ENCODE measurements around the gene AKR1B1. TPM values are rescaled to one million over a fixed set of nuclear protein-coding genes. Genes with fewer than 3 reads are reported as not detected.

Gene AKR1B1
- total and polyA plus RNA-seq, 4 donors = 27.0 to 76.0 (median 46.4) TPM

DNA sequence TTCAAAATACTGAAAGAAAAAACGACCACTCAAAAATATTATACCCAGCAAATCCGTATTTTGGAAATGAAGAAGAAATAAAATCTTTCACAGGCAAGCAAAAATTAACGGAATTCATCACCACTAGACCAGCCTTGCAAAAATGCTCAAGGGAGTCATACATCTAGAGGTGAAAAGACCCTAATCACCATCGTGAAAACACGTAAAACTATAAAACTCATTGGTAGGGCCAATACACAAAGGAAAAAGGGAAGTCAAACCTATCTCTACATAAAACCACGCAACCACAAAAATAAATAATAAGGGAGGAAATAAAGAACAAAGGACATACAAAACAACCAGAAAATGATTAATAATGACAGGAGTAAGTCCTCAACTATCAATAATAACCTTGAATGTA lies 6.6 kb upstream of the AKR1B1 start:
- WGBS, 2 donors = 73 to 75% methylated on average over 6 of the region's 6 CpGs
- TF ChIP-seq CTCF (IDR thresholded peaks at IDR 0.05; ENCODE audit: control extremely low read depth, extremely low read depth) = no peak
- no peak for ATAC-seq (ENCODE audit: insufficient read depth, low FRiP score)

GRCh38 chr7:134464496-134464895 lies 5.6 kb upstream of the AKR1B1 start:
- ATAC-seq (ENCODE audit: insufficient read depth, low FRiP score) (no peak), DNase-seq (no peak)
- no peak overlapping the region for H3K4me3 ChIP-seq
- TF ChIP-seq CTCF (IDR thresholded peaks at IDR 0.05; ENCODE audit: control extremely low read depth, extremely low read depth) = no peak
- peaks cover 0 to 4% (median 3%) of the 10 kb centered on the region in 4 donors for H3K9me3 ChIP-seq (ENCODE audit: control insufficient read depth in 4 of 4, insufficient read depth in 3 of 4, low read length in 3 of 4)
- no peak overlapping the region for H3K27ac ChIP-seq (ENCODE audit: low read depth in 1 of 2, low read length in 1 of 2)
- no peak overlapping the region for H3K9ac ChIP-seq (ENCODE audit: insufficient read depth in 1 of 2, low read length in 2 of 2)
- H3K36me3 ChIP-seq (ENCODE audit: control insufficient read depth in 4 of 4, insufficient read depth in 4 of 4, low read length in 4 of 4) = no peaks in the 10 kb centered on the region
- H3K27me3 ChIP-seq (ENCODE audit: control insufficient read depth in 3 of 3, insufficient read depth in 3 of 3, low read length in 2 of 3) = no peaks in the 10 kb centered on the region
- peaks cover 0 to 2% (median 0%) of the 10 kb centered on the region in 5 donors for H3K4me1 ChIP-seq (ENCODE audit: control insufficient read depth in 5 of 5, insufficient read depth in 5 of 5, low read length in 5 of 5)

More for the DNA sequence above, 6.6 kb upstream of the AKR1B1 start:
- H3K27me3 ChIP-seq (ENCODE audit: control insufficient read depth in 3 of 3, insufficient read depth in 3 of 3, low read length in 2 of 3) = no peaks in the 10 kb centered on the region
- no peak overlapping the region for H3K4me3 ChIP-seq
- no peak for DNase-seq
- H3K36me3 ChIP-seq (ENCODE audit: control insufficient read depth in 4 of 4, insufficient read depth in 4 of 4, low read length in 4 of 4) = no peaks in the 10 kb centered on the region
- no peak overlapping the region for H3K9ac ChIP-seq (ENCODE audit: insufficient read depth in 1 of 2, low read length in 2 of 2)
- no peaks in the 10 kb centered on the region for H3K4me1 ChIP-seq (ENCODE audit: control insufficient read depth in 5 of 5, insufficient read depth in 5 of 5, low read length in 5 of 5)
- no peak overlapping the region for H3K27ac ChIP-seq (ENCODE audit: low read depth in 1 of 2, low read length in 1 of 2)
- peaks cover 0 to 4% (median 3%) of the 10 kb centered on the region in 4 donors for H3K9me3 ChIP-seq (ENCODE audit: control insufficient read depth in 4 of 4, insufficient read depth in 3 of 4, low read length in 3 of 4)

DNA sequence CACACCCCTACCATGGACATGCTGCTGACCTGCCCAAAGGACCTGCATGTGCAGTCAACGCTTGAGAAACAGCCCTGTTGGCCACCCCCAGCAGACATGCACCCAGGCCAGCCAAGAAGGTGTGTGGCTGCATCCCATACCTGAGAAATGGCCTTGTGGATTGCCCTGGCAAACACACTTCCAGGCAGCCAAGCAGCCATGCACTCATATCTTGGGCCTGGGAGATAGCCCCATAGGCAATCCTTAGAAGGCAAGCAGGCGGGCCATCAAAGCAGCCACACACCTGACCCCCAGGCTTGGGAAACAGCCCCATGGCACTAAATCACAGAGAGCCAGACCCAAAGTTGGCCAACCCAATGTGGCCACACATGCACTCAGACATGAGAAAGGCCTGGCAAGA lies 4.9 kb upstream of the AKR1B1 start:
- Histone ChIP-seq H3K9ac (ENCODE audit: insufficient read depth in 1 of 2, low read length in 2 of 2) (no peak overlapping the region), H3K4me1 (ENCODE audit: control insufficient read depth in 5 of 5, insufficient read depth in 5 of 5, low read length in 5 of 5) (peaks cover 0 to 3% (median 0%) of the 10 kb centered on the region in 5 donors), H3K4me3 (no peak overlapping the region), H3K36me3 (ENCODE audit: control insufficient read depth in 4 of 4, insufficient read depth in 4 of 4, low read length in 4 of 4) (no peaks in the 10 kb centered on the region), H3K27me3 (ENCODE audit: control insufficient read depth in 3 of 3, insufficient read depth in 3 of 3, low read length in 2 of 3) (no peaks in the 10 kb centered on the region), H3K9me3 (ENCODE audit: control insufficient read depth in 4 of 4, insufficient read depth in 3 of 4, low read length in 3 of 4) (peaks cover 0 to 4% (median 3%) of the 10 kb centered on the region in 4 donors), H3K27ac (ENCODE audit: low read depth in 1 of 2, low read length in 1 of 2) (no peak overlapping the region)
- 92 to 97% methylated on average over 2 of the region's 2 CpGs for whole genome bisulfite sequencing, 2 donors
- no peak for TF ChIP-seq CTCF (IDR thresholded peaks at IDR 0.05; ENCODE audit: control extremely low read depth, extremely low read depth)
- ATAC-seq (ENCODE audit: insufficient read depth, low FRiP score) (no peak), DNase-seq (no peak)

DNA sequence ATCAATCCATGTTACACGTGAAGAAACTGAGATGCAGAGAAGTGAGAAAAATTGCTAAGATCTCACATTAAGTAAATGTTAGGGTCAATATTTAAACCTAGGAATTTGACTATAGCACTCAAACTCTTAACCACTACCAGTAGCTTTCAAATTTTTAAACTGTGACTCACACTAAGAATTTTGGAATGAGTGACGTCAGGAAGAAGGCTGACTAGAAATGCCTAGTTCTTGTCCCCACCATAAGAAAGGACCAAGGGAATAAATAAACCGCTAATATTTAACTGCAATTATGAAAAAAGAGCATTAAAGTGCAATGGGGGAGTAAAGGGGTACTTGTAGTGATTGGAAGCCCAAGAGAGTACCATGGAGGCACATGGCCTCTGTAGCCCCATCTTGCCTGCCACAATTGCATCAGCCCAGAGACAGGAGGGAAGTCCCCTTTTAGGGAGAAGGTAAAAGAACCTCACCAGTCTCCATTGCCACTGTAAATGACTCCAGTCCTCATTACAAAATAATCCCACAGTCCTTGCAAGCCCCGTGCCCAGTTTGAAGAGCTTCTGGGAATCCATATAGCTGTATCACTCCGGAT lies 3.5 kb upstream of the AKR1B1 start:
- Histone ChIP-seq H3K36me3 (ENCODE audit: control insufficient read depth in 4 of 4, insufficient read depth in 4 of 4, low read length in 4 of 4) (no peaks in the 10 kb centered on the region), H3K4me1 (ENCODE audit: control insufficient read depth in 5 of 5, insufficient read depth in 5 of 5, low read length in 5 of 5) (peaks cover 0 to 7% (median 2%) of the 10 kb centered on the region in 5 donors), H3K27me3 (ENCODE audit: control insufficient read depth in 3 of 3, insufficient read depth in 3 of 3, low read length in 2 of 3) (no peaks in the 10 kb centered on the region), H3K4me3 (no peak overlapping the region), H3K9me3 (ENCODE audit: control insufficient read depth in 4 of 4, insufficient read depth in 3 of 4, low read length in 3 of 4) (peaks cover 0 to 4% (median 3%) of the 10 kb centered on the region in 4 donors), H3K9ac (ENCODE audit: insufficient read depth in 1 of 2, low read length in 2 of 2) (no peak overlapping the region), H3K27ac (ENCODE audit: low read depth in 1 of 2, low read length in 1 of 2) (no peak overlapping the region)
- TF ChIP-seq CTCF (IDR thresholded peaks at IDR 0.05; ENCODE audit: control extremely low read depth, extremely low read depth) = no peak
- DNase-seq (no peak), ATAC-seq (ENCODE audit: insufficient read depth, low FRiP score) (no peak)
- 82 to 87% methylated on average over 5 of the region's 5 CpGs for WGBS, 2 donors

All from lung (tissue), 12 donors.